Osteoblast (primary cell): ENCODE data around the gene BBLN. TPM values are rescaled to one million over a fixed set of nuclear protein-coding genes. Genes with fewer than 3 reads are reported as not detected.

Experiments
- DNase-seq: peaks from one replicate; pipeline ENCODE4 v3.0.0; 2011; ENCODE audit warnings: low spot score, mixed read lengths; ENCODE audit not compliant: insufficient read length; ENCODE audit errors: missing footprints
- H2AFZ ChIP-seq: 2 replicates; pipeline ENCODE4 v1.6.0; 2011; ENCODE audit warnings: mild to moderate bottlenecking, low read length
- H3K27ac ChIP-seq: 2 replicates; pipeline ENCODE4 v1.5.1; 2011; ENCODE audit warnings: mild to moderate bottlenecking, low read depth, low read length, moderate library complexity
- H3K27me3 ChIP-seq: 2 replicates; pipeline ENCODE4 v1.6.0; 2012; ENCODE audit warnings: mild to moderate bottlenecking, control low read depth, inconsistent platforms, low read length, moderate library complexity; ENCODE audit not compliant: insufficient read depth
- H3K36me3 ChIP-seq: 2 replicates; pipeline ENCODE4 v1.5.1; 2011; ENCODE audit warnings: mild to moderate bottlenecking, low read length, control low read depth, moderate library complexity; ENCODE audit not compliant: insufficient read depth
- H3K4me1 ChIP-seq: 2 replicates; pipeline ENCODE4 v1.5.1; 2011; ENCODE audit warnings: mild to moderate bottlenecking, low read length, control low read depth, moderate library complexity; ENCODE audit not compliant: insufficient read depth
- H3K4me2 ChIP-seq: 2 replicates; pipeline ENCODE4 v1.6.0; 2011; ENCODE audit warnings: mild to moderate bottlenecking, low read length; ENCODE audit not compliant: insufficient read depth
- H3K4me3 ChIP-seq: fragments of 200-600 bp; sonication (generic); 3 replicates; pipeline ENCODE4 v1.5.1; 2012; ENCODE audit warnings: mild to moderate bottlenecking, low read length, inconsistent platforms; ENCODE audit not compliant: insufficient read depth
- H3K79me2 ChIP-seq: 2 replicates; pipeline ENCODE4 v1.6.0; 2012; ENCODE audit warnings: mild to moderate bottlenecking, low read length, control low read depth, inconsistent platforms; ENCODE audit not compliant: insufficient read depth
- H3K9me3 ChIP-seq: 2 replicates; pipeline ENCODE4 v1.5.1; 2011; ENCODE audit warnings: low read depth, low read length, control low read depth
- H4K20me1 ChIP-seq: 2 replicates; pipeline ENCODE4 v1.6.0; 2012; ENCODE audit warnings: mild to moderate bottlenecking, low read length, control low read depth; ENCODE audit not compliant: insufficient read depth
- total RNA-seq: library from RNA; depleted of rRNA; stranded (reverse); fragments of >200 nt; gene quantifications from 2 replicates; pipeline ENCODE4 v1.2.3, GENCODE V29; 2012
- TF ChIP-seq, protein P1 (sequence below): IDR thresholded peaks from 2 replicates; pipeline ENCODE4 v1.5.1; 2011; ENCODE audit warnings: mild to moderate bottlenecking, low read depth, low read length, moderate library complexity; ENCODE audit errors: extremely low read depth

The BBLN gene
- total RNA-seq, 1 donor, result 33.3 TPM

GRCh38 chr9:128136816-128137793 lies 23.0 kb upstream of the BBLN start:
- TF ChIP-seq, protein P1, sequence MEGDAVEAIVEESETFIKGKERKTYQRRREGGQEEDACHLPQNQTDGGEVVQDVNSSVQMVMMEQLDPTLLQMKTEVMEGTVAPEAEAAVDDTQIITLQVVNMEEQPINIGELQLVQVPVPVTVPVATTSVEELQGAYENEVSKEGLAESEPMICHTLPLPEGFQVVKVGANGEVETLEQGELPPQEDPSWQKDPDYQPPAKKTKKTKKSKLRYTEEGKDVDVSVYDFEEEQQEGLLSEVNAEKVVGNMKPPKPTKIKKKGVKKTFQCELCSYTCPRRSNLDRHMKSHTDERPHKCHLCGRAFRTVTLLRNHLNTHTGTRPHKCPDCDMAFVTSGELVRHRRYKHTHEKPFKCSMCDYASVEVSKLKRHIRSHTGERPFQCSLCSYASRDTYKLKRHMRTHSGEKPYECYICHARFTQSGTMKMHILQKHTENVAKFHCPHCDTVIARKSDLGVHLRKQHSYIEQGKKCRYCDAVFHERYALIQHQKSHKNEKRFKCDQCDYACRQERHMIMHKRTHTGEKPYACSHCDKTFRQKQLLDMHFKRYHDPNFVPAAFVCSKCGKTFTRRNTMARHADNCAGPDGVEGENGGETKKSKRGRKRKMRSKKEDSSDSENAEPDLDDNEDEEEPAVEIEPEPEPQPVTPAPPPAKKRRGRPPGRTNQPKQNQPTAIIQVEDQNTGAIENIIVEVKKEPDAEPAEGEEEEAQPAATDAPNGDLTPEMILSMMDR, result no peak
- Histone ChIP-seq H4K20me1 (no peaks in the 10 kb centered on the region), H3K27ac (no peak overlapping the region), H3K4me1 (peaks cover 6% of the 10 kb centered on the region), H3K36me3 (no peaks in the 10 kb centered on the region), H3K9me3 (peaks cover 4% of the 10 kb centered on the region), H2AFZ (no peak overlapping the region), H3K27me3 (peaks cover 21% of the 10 kb centered on the region), H3K4me3 (no peak overlapping the region), H3K4me2 (no peak overlapping the region), H3K79me2 (no peaks in the 10 kb centered on the region)
- DNase-seq, result peak; percentile 94

DNA sequence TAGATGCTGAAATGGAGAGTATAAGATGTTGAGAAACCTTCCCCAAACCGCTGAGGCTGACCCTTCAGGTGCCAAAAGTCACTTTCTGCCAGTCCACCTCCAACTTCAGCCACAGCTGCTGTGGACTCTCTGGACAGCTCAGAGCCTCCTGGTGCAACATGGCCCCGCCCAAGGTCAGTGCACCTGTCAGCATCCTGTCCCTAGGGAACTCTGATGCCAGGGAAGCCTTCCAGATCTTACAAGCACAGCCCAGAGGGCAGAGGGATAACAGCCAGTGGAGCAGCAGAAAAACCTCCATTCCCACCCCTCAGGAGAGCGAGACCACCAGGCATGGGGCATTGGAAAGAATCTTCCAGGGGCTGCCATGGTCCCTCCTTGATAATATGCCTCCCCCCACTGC lies 22.1 kb upstream of the BBLN start:
- H3K4me2 ChIP-seq, result no peak overlapping the region

GRCh38 chr9:128139621-128140020 lies 20.4 kb upstream of the BBLN start:
- Histone ChIP-seq H3K4me1 (peaks cover 6% of the 10 kb centered on the region), H3K36me3 (no peaks in the 10 kb centered on the region), H2AFZ (no peak overlapping the region), H3K9me3 (no peaks in the 10 kb centered on the region), H3K27ac (no peak overlapping the region), H3K4me3 (no peak overlapping the region), H3K79me2 (no peaks in the 10 kb centered on the region), H3K27me3 (peaks cover 8% of the 10 kb centered on the region), H4K20me1 (no peaks in the 10 kb centered on the region), H3K4me2 (no peak overlapping the region)
- DNase-seq, result no peak
- TF ChIP-seq, protein P1, result no peak

More for the DNA sequence above, 22.1 kb upstream of the BBLN start:
- peaks cover 6% of the 10 kb centered on the region for H3K4me1 ChIP-seq
- peaks cover 19% of the 10 kb centered on the region for H3K27me3 ChIP-seq
- H3K4me3 ChIP-seq, result no peak overlapping the region
- TF ChIP-seq, protein P1, result no peak
- no peak overlapping the region for H2AFZ ChIP-seq
- H3K9me3 ChIP-seq, result peaks cover 4% of the 10 kb centered on the region
- H3K27ac ChIP-seq, result no peak overlapping the region
- H3K36me3 ChIP-seq, result no peaks in the 10 kb centered on the region
- H4K20me1 ChIP-seq, result no peaks in the 10 kb centered on the region
- H3K79me2 ChIP-seq, result no peaks in the 10 kb centered on the region
- DNase-seq, result peak; percentile 31

- Histone ChIP-seq H3K27me3 (no peaks in the 10 kb centered on the region), H3K79me2 (no peaks in the 10 kb centered on the region), H2AFZ (no peak overlapping the region), H3K36me3 (no peaks in the 10 kb centered on the region), H4K20me1 (no peaks in the 10 kb centered on the region), H3K4me1 (peaks cover 6% of the 10 kb centered on the region), H3K27ac (no peak overlapping the region), H3K4me3 (no peak overlapping the region), H3K4me2 (no peak overlapping the region), H3K9me3 (no peaks in the 10 kb centered on the region)
- peak; percentile 53 for DNase-seq
- TF ChIP-seq, protein P1, result no peak
Measured at GRCh38 chr9:128141604-128142003, 18.5 kb upstream of the BBLN start.
